GM23338 (cell line): ENCODE data around the gene WWOX.

Experiments used
- CTCF ChIP-seq, 2 experiments: fragments of 200-600 bp in 1 of 2; sonication (generic) in 1 of 2; conservative IDR thresholded peaks; 2 replicates each; pipeline versions ENCODE4 v1.5.1 to v1.6.1; 2016 to 2017; ENCODE audit warnings: antibody characterized with exemption in 2 of 2, low read depth in 2 of 2, mild to moderate bottlenecking in 2 of 2, moderate library complexity in 1 of 2
- JUNB ChIP-seq: IDR thresholded peaks from one replicate; pipeline ENCODE4 v1.6.1; 2016; ENCODE audit warnings: antibody characterized with exemption; ENCODE audit not compliant: unreplicated experiment
- NANOG ChIP-seq: IDR thresholded peaks from 2 replicates; pipeline ENCODE4 v1.6.1; 2016; ENCODE audit warnings: antibody characterized with exemption, borderline replicate concordance
- POLR2AphosphoS5 ChIP-seq: IDR thresholded peaks from 2 replicates; pipeline ENCODE4 v1.6.1; 2016; ENCODE audit warnings: antibody characterized with exemption, low read depth
- REST ChIP-seq: IDR thresholded peaks from one replicate; pipeline ENCODE4 v1.6.1; 2018; ENCODE audit warnings: antibody characterized with exemption; ENCODE audit not compliant: unreplicated experiment

- no peak for TF ChIP-seq REST
- TF ChIP-seq JUNB = no peak
- no peak for TF ChIP-seq NANOG
- no peak for TF ChIP-seq CTCF (conservative IDR thresholded peaks at IDR 0.05; ENCODE audit: low read depth in 2 of 2)
- TF ChIP-seq POLR2AphosphoS5 = no peak
Measured at GRCh38 chr16:78487471-78487870, 388.0 kb downstream of the WWOX start.
